BE2C (cell line): ENCODE data around the gene ALCAM.

Source experiments
- DNase-seq: peaks from one replicate; pipeline ENCODE4 v3.0.0-alpha.2; 2020
- H3K27me3 ChIP-seq: fragments of 250-450 bp; sonication (Bioruptor Pico); 2 replicates; pipeline ENCODE4 v1.5.1; 2020; ENCODE audit warnings: mild to moderate bottlenecking
- H3K36me3 ChIP-seq: fragments of 250-450 bp; sonication (Bioruptor Pico); 2 replicates; pipeline ENCODE4 v1.5.1; 2020; ENCODE audit warnings: mild to moderate bottlenecking
- H3K4me1 ChIP-seq: fragments of 250-450 bp; sonication (Bioruptor Pico); 2 replicates; pipeline ENCODE4 v1.5.1; 2020
- H3K4me3 ChIP-seq: 2 replicates; pipeline ENCODE4 v1.5.1; 2011; ENCODE audit warnings: low read depth, low read length
- H3K9me3 ChIP-seq: fragments of 250-450 bp; sonication (Bioruptor Pico); 2 replicates; pipeline ENCODE4 v1.5.1; 2020
- TF ChIP-seq, protein P1 (sequence below): IDR thresholded peaks from 2 replicates; pipeline ENCODE4 v1.5.1; 2012; ENCODE audit warnings: mild to moderate bottlenecking, low read depth, low read length

Gene ALCAM

DNA sequence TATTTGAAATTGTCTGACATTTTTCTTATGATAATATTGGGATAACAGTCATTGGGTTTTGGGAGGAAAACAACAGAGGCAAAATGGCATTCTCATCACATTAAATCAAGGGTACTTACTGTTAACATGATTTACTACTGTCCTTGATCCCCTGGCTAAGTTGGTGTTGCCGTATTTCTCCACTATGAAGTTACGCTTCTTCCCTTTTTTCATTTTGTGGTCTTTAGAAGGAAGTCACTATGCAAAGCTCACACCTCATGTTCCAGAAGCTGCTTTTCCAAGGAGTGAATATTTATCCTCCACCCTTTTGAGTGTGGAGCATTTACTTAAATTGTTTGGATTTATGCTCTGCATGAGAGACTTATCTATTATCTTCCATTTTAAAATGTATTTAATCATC is 63.7 kb downstream of the ALCAM start:
- H3K36me3 ChIP-seq, result peaks cover 8% of the 10 kb centered on the region
- H3K9me3 ChIP-seq, result no peaks in the 10 kb centered on the region
- no peak overlapping the region for H3K4me3 ChIP-seq
- peaks cover 15% of the 10 kb centered on the region for H3K4me1 ChIP-seq
- TF ChIP-seq, protein P1, sequence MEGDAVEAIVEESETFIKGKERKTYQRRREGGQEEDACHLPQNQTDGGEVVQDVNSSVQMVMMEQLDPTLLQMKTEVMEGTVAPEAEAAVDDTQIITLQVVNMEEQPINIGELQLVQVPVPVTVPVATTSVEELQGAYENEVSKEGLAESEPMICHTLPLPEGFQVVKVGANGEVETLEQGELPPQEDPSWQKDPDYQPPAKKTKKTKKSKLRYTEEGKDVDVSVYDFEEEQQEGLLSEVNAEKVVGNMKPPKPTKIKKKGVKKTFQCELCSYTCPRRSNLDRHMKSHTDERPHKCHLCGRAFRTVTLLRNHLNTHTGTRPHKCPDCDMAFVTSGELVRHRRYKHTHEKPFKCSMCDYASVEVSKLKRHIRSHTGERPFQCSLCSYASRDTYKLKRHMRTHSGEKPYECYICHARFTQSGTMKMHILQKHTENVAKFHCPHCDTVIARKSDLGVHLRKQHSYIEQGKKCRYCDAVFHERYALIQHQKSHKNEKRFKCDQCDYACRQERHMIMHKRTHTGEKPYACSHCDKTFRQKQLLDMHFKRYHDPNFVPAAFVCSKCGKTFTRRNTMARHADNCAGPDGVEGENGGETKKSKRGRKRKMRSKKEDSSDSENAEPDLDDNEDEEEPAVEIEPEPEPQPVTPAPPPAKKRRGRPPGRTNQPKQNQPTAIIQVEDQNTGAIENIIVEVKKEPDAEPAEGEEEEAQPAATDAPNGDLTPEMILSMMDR, result no peak
- H3K27me3 ChIP-seq, result no peaks in the 10 kb centered on the region
- DNase-seq, result no peak

GRCh38 chr3:105431200-105431599 is 64.5 kb downstream of the ALCAM start:
- no peak for DNase-seq
- Histone ChIP-seq H3K4me1 (peaks cover 15% of the 10 kb centered on the region), H3K27me3 (no peaks in the 10 kb centered on the region), H3K9me3 (no peaks in the 10 kb centered on the region), H3K4me3 (no peak overlapping the region), H3K36me3 (peaks cover 8% of the 10 kb centered on the region)
- TF ChIP-seq, protein P1, result no peak

DNA sequence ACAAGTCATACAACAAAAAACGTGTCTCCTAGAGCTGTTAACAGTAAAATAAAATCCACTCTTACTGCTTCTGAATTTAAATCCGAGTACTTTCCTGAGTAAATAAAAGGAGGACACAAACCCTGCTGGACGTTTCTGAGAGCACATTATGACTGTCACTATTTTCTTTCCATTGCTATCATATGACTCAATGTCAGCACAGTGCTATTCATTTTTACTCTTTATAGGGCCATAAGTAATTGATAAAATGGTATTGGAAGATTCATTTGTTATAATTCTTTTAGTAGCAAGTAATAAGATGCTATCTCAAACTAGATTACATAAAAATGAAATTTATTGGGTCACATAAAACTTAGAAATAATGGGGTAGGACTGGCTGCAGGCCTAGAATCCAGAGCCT is 68.6 kb downstream of the ALCAM start:
- DNase-seq, result no peak
- TF ChIP-seq, protein P1, result no peak
- H3K4me1 ChIP-seq, result peaks cover 18% of the 10 kb centered on the region
- H3K36me3 ChIP-seq, result peaks cover 6% of the 10 kb centered on the region
- no peaks in the 10 kb centered on the region for H3K27me3 ChIP-seq
- no peak overlapping the region for H3K4me3 ChIP-seq
- H3K9me3 ChIP-seq, result no peaks in the 10 kb centered on the region

DNA sequence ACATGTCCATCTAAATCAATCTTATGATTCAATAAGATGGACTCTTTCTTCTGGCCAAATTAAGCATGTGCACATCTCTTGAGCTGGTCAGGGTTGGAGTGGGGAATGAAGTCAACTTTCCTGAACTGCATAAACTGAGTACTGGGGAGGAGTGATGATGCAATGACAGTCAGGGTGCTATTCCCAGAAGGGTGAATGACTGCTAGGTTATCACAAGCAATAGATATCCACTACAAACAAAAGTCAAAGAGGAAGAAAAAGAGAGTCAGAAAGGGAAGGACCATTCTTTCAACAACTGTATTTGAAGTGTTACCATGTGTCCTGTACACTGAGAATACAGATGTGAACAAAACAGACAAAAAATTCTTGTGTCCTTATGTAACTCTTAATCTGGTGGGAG is 70.0 kb downstream of the ALCAM start:
- DNase-seq, result no peak
- Histone ChIP-seq H3K4me1 (peaks cover 22% of the 10 kb centered on the region), H3K27me3 (no peaks in the 10 kb centered on the region), H3K4me3 (no peak overlapping the region), H3K9me3 (no peaks in the 10 kb centered on the region), H3K36me3 (peaks cover 3% of the 10 kb centered on the region)
- TF ChIP-seq, protein P1, result no peak

DNA sequence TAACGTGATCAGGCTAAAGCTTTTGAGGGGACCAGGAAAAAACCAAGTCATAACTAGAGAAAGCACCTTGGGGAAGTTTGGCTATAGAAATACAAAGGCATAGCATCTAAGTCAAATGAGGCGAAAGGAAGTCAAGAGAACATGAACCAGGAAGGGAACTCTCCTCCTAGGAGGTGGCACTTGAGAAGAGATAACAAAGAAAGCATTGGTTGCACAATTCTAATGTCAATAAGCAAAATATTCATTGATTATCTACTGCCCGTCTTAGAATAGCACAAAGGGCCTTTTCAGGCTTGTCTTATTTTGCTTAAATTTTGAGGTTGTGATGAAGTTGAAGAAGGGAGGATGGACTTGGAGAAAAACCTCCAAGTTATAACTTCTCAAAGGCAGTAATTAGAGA is 73.4 kb downstream of the ALCAM start:
- Histone ChIP-seq H3K36me3 (no peaks in the 10 kb centered on the region; the same call in none of the 2 replicates), H3K27me3 (no peaks in the 10 kb centered on the region), H3K4me1 (peaks cover 7% of the 10 kb centered on the region), H3K9me3 (no peaks in the 10 kb centered on the region), H3K4me3 (no peak overlapping the region)
- DNase-seq, result no peak
- TF ChIP-seq, protein P1, result no peak

DNA sequence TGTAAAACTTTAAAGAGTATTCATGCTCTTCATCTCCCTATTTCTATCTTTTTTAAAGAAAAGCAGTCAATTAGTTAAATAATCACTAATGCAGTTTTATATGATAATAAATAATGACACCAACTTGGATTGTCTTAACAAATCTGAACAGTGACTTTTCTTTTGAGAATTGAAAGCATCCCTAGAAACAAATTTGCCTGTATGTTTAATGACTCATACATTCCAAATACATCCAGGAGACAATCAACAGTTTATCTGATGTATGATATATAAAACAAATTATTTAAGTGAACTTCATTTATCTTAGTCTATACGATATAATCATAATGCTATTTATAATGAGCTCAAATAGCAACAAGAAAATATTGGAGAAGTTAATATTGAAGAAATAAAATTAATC is 78.0 kb downstream of the ALCAM start:
- no peaks in the 10 kb centered on the region for H3K9me3 ChIP-seq
- no peak for DNase-seq
- TF ChIP-seq, protein P1, result no peak
- H3K4me1 ChIP-seq, result peaks cover 19% of the 10 kb centered on the region
- H3K36me3 ChIP-seq, result no peaks in the 10 kb centered on the region; the same call in none of the 2 replicates
- H3K4me3 ChIP-seq, result no peak overlapping the region
- no peaks in the 10 kb centered on the region for H3K27me3 ChIP-seq
